NCI-H128 (cell line): Measurements from ENCODE around the gene NAIF1.
"Not testable (repeated sequence)": the region's sequence is repeated elsewhere in the genome, so short reads cannot be mapped to it uniquely, and the experiment has no call there.

Experiments used
- DNase-seq: peaks from one replicate; lab custom pipeline; 2025; ENCODE audit not compliant: unreplicated experiment; lab: John Stamatoyannopoulos, UW

Gene NAIF1

DNA sequence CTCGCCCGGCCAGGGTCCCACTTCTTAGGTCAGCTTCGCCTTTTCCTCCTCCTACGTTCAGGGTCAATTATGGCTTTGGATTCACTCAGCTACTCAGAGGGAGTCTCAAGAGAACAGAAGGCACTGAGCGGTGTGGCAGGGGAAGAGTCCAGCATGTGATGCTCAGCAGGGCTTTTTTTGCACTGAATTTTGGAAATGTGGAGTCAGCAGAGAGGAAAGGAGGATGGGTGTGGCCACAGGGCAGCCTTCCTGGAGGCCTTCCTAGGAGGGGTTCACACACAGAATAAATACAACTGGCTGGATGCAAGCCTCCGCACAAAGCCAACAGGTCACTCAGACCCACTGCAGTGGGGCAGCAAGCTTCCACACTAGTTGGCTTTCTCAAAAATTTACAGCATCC, 4.8 kb downstream of the NAIF1 start:
- no peak for DNase-seq

DNA sequence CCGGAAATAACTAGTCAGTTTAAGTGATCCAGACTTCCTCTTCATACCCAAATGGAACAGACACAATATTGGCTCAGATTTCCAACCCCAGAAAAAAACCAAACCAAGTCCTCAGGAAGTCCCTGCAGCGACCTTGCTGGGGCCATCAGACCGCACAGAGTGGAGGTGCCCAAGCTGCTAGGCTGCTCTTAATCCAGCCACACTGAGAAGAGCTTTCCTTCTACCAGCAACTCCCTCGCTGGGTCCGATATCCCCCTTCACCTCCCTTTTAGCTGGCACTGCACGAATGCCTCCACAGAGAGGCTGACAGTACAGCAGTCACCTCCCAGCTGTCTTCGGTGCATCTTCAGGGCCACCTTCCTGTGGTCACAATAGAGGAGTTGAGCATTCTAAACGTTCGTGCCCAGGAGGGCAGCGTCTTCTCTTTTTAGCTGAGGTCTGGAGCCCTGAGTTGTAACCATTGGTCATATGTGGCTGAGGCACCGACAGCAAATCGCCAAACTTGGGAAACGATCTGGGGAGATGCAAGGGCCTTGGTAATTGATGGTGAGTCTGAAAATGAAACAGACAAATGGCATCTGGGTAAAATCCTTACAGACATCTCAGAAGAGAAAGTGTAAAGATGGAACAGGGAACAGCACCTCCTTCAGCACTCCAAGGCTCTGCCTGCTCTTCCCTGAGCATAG, 5.7 kb downstream of the NAIF1 start:
- DNase-seq = no peak

DNA sequence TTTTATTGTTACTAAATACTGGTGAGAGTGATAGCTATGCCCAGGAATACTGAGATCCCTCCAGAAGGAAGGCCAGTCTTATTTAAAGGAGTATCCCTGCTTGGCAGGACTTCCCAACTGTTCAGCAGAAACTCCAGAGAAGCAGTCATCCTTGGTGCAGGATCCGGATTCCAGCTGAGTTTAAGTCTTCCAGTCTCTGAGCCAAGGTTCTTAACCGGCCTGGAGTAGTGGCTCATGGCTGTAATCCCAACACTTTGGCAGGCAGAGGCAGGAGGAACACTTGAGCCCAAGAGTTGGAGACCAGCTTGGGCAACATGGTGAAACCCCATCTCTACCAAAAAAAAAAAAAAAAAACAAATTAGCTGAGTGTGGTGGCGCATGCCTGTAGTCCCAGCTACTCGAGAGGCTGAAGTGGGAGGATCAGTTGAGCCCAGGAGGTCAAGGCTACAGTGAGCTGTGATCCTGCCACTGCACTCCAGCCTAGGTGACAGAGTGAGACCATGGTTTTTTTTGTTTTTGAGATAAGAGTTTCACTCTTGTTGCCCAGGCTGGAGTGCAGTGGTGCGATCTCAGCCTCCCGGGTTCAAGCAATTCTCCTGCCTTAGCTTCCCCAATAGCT, 7.6 kb downstream of the NAIF1 start:
- no peak for DNase-seq

DNA sequence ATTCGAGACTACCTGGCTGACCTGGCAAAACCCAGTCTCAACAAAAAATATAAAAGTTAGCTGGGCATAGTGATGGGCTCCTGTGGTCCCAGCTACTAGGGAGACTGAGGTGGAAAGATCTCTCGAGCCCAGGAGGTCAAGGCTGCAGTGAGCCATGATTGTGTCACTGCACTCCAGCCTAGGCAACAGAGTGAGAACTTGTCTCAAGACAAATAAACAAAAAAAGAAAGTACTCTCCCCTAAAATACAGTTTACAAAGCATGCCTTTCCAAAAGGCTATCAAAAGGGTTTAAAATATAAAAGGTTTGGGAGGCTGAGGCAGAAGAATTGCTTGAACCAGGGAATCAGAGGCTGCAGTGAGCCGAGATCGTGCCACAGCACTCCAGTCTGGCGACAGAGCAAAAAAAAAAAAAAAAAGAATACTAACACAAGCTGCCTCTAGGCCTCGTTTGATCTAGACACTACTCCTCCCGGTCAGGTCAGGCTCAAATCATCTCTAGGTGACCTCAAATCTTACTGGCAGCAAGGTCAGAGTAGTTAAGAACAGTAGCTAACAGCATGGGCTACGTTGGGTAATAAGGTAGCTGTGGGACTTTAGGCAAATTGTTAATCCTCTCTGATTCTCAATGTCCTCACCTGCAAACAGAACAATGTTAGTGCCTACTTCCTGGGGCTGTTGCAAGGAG, 9.3 kb downstream of the NAIF1 start:
- DNase-seq = no peak

DNA sequence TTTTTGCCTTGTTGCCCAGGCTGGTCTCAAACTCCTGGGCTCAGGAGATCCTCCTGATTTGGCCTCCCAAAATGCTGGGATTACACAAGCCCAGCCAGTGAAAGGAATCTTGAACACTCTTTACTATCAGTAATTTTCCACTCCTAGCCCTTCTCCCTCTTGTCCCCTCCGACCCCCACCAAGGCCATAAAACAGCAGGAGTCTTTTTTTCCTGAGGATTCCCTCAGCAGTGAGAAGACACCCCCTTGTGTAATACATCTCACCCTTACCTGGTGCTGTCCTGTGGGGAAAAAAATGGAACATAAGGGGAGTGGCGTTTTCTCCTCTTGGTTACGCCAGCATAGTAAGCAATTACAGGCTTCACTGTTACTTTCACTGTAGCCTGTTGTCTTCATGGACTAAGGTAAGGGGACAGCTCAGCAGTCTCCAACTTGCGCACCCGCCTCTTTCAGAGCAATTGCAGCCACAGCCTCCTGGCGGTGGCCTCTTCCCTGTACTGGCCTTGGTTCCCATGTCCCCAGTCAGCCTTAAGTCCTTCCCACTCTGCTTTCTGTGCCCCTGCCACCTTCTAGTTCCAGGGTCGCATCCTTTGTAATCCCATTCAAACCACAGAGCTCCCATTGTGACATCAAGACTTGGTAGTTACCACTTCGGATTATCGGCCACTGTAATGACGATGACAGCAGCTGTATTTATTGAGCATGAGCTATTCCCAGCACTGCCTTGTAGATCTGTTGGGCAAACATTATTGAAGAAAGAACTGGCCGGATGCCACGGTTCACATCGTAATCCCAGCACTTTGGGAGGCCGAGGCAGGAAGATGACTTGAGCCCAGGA, 10.0 kb downstream of the NAIF1 start:
- DNase-seq = no peak

DNA sequence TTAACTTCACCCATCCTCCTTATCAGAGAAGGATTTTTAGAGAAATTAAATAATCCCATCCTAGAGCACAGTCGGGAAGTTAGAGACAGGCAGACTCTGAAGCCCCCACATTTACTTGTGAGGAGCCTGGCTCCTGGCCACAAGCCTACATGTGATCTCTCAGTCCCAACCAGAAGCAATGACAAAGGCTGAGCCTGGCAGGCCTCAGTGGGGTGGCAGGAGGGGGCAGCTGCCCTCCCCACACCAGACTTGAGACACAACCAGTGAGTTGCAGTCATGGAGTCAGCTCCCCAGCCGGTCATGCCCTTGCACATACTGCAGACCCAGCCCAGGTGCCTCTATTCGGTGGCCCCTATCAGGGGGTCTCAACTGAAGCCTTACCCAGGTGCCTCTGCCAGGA, 11.0 kb downstream of the NAIF1 start:
- no peak for DNase-seq

DNA sequence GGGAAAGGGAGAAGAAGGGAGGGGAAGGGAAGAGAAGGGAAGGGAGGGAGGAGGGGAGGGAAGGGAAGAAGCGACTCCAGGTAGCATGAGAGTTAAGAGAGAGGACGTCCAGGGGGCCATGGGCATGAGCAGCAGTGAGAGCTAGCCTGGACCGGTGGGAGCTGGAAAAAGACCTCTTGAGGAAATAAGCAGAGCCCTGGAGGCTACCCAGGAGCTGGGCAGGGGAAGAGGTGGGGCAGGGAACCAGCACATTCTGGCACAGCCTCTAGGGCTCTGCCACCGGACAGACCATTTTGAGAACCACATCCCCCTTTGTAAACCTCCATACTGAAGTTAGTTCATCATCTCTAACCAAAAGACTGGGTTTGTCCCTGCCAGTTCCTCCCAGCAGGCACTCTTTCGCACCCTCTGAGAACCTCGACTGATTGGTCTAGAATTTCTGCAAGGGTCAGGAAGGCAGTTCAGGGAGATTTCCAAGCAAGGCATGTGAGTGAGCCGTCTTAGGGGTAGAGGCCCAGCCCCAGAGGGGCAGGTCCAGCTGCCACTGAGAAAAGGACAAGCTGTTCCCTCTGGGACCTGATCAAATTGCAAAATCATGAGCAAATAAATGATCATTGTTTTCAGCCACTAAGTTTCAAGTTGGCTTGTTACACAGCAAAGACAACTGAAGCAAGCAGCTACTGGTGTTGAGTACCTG, 11.6 kb downstream of the NAIF1 start:
- DNase-seq = no peak

DNA sequence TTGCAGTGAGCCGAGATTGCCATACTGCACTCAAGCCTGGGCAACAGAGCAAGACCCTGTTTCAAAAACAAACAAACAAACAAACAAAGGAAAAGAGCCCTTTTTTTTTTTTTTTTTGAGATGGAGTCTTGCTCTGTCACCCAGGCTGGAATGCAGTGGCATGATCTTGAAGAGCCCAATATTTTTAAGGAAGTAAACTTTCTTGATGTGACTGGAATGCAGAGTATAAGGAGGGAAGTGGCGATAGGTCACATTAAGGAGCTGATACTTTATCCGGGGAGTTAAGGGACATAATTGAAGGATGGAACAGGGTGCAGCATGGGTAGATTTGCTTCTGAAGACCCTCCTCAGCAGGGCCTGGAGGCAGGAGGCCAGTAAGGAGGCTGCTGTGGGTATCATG, 13.0 kb downstream of the NAIF1 start:
- DNase-seq = no peak

DNA sequence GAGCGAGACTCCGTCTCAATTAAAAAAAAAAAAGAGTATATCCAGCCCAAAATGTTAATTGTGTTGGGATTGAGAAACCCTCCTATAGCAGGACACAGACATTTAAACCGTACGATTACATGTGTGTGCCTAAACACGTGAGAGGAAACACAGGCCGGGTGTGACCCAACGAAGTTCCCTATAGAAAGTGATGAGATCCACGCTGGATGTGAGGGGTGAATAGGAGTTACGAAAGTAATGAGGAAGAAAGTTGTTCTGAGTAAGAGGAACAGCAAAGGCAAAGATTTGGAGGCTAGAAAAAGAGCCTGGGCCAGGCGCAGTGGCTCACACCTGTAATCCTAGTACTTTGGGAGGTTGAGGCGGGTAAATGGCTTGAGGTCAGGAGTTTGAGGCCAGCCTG, 13.6 kb downstream of the NAIF1 start:
- DNase-seq = no peak

DNA sequence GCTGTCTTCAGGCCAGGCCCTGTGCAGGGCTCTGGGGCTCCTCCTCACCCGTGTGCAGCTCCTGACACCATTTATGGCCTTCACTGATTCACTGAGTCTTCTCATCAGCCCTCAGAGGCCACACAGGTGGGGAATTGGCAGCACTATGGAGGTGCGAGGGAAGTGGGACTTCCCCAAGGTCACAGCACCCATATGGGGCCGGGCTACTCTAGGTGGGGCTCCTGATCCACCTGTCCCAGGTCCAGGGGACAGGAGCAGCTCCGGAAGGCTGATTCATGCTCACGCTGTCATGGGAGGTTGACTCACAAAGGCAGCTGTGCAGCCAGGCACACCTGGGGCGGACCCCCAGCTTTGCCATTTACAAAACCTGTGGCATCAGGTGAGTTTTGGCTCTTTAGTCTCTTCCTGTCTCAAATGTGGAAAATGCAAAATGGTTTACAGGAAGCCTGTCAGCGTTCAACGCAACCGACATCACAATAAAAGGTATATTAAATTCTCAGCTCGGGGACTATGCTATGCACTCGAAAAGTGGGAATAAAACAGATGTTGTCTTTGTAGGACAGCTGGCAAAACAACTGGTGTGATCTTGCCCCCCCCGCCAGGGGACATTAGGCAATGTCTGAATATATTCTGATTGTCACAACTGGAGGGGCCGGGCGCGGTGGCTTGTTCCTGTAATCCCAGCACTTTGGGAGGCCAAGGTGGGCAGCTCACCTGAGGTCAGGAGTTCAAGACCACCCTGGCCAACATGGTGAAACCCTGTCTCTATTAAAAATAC, 15.0 kb downstream of the NAIF1 start:
- no peak for DNase-seq

DNA sequence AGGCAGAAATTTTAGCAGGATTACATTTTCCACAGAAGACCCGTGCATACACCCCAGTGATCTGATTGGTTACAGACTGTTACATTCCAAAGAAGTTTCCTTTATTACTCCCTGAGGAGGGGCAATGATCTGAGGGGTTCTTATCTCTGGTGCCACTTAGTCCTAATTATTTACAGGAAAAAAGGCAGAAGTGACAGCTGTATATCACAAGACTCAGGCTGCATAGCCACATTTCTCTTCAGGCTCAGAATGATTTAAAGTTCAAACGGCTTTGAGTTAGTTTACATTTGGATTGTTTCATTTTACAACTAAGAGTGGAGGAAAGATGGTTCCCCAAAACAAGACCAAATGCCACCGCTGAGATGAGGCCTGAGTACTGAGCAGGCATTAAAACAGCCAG, 17.3 kb downstream of the NAIF1 start:
- no peak for DNase-seq

DNA sequence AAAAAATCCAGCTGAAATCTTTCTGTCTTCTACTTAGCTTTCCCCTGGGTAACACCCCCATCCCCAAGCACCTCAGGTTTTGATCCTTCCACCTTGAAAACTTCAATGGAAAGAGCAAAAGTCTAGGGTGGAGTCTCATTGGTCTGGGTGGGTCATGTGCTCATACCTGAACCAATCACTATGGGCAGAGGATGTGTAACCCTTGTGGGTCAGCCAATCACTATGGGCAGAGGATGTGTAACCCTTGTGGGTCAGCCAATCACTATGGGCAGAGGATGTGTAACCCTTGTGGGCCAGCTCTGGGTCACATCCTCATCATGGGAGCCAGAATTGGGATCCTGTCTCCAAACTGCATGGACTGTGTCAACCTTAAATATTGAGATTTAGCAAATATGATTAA, 18.5 kb downstream of the NAIF1 start:
- DNase-seq = no peak

DNA sequence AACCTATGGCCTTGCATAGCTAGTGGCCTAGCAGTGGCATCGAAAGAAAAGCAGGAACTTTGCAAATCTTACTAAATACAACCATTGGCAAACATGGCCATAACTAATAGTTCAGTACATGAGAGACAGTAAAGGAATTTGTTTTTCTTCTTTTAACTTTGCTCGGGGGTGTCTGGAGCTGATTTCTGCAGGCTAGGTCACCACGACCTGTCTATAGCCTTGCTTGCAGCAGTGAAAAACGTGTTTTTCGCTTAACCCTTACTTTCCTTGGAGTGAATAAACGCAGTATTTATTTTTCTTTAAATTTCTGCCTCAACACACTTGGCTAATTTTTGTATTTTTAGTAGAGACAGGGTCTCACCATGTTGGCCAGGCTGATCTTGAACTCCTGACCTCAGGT, 19.9 kb downstream of the NAIF1 start:
- no peak for DNase-seq

DNA sequence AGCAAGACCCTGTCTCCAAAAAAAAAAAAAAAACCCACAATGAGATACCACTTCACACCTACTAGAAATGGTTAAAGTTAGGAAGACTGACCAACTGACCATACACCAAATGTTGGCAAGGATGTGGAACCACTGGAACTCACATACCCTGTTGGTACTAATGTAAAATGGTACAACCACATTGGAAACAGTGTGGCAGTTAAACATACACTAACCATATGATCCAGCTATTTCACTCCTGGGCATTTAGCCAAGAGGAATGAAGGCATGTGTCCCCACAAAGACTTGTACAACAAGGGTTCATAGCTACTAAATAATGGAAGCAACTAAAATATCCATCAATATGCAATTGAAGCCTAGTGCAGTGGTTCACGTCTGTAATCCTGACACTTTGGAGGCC, 21.3 kb downstream of the NAIF1 start:
- DNase-seq = no peak

DNA sequence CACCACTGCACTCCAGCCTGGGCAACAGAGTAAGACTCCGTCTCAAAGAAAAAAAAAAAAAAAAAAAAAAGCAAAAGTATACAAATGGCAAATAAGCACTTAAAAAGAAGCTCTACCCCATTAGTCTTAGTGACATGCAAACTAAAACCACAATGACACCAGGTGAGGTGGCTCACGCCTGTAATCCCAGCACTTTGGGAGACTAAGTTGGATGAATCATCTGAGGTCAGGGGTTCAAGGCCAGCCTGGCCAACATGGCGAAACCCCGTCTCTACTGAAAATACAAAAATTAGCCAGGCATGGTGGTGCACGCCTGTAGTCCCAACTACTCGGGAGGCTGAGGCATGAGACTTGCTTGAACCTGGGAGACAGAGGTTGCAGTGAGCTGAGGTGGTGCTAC, 21.7 kb downstream of the NAIF1 start:
- DNase-seq = not testable (repeated sequence)

DNA sequence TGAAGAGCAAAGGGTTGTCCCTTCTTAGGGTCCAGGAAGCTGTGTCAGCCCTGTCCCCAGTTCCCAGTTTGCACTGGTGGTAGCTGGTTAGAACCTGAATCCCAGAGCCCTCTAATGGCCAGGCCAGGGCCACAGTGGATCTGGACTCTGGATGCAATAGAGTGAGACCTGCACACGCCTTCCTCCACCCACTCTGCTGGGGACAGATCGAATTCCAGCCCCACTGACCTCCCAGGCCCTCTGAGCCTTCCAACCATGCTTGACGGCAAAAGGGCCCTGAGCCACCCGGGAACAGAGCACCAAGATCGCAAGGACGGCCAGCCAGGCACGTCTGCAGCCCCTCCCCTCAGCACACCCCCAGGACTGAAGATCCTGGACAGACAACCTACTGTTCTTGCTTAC, 23.7 kb downstream of the NAIF1 start:
- DNase-seq = no peak

DNA sequence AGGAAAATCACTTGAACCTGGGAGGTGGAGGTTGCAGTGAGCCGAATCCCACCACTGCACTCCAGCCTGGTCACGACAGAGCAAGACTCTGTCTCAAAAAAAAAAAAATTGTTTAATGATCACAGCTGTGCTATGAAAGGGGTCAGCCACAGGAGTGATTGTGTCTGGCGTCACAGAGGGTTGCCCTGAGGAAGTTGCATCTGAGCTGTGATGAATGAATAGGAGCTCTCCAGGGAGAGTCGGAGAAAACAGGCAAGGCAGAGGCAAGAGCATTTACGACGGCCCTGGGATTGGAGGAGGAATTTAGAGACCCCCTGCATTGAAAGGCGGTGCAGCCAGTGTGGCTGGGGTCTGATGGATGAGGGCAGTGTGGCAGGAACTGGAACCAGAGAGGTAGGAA, 25.1 kb downstream of the NAIF1 start:
- no peak for DNase-seq

DNA sequence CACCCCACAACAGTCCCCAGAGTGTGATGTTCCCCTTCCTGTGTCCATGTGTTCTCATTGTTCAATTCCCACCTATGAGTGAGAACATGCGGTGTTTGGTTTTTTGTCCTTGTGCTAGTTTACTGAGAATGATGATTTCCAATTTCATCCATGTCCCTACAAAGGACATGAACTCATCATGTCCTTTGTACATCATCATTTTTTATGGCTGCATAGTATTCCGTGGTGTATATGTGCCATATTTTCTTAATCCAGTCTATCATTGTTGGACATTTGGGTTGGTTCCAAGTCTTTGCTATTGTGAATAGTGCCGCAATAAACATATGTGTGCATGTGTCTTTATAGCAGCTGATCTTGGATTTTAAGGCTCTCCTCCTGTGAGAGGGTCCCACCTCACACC, 26.3 kb downstream of the NAIF1 start:
- not testable (repeated sequence) for DNase-seq

DNA sequence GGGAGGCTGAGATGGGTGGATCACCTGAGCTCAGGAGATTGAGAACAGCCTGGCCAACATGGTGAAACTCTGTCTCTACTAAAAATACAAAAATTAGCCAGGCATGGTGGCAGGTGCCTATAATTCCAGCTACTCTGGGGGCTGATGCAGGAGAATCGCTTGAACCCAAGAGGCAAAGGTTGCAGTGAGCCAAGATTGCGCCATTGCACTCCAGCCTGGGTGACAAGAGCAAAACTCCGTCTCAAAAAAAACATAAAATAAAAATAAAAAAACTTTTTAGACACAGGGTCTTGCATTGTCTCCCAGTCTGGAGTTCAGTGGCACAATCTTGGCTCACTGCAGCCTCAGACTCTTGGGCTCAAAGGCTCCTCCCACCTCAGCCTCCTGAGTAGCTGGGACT, 30.6 kb downstream of the NAIF1 start:
- DNase-seq = not testable (repeated sequence)
